GM19193 (cell line): ENCODE results near the gene PADI6.

Source experiments
- POLR2A ChIP-seq: IDR thresholded peaks from 4 replicates; pipeline ENCODE4 v1.6.1; 2011; ENCODE audit not compliant: insufficient read depth, insufficient read length; ENCODE audit errors: extremely low read depth

Gene PADI6

DNA sequence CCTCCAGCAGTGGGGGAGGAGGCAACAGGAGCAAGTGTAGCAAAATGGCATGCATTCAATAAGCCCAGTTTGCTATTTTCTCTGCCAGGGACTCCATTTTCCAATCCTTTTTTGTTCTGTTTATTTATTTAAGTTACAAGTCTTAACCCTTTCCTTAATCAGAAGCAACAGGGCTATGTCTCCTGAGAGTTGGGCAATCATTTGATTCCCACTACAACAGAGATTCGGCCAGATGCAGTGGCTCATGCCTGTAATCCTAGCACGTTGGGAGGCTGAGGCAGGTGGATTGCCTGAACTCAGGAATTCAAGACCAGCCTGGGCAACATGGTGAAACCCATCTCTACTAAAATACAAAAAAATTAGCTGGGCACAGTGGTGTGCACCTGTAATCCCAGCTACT is 42.0 kb downstream of the PADI6 start:
- TF ChIP-seq POLR2A, result no peak

- TF ChIP-seq POLR2A, result no peak
Measured at GRCh38 chr1:17416389-17416788, 44.4 kb downstream of the PADI6 start.

DNA sequence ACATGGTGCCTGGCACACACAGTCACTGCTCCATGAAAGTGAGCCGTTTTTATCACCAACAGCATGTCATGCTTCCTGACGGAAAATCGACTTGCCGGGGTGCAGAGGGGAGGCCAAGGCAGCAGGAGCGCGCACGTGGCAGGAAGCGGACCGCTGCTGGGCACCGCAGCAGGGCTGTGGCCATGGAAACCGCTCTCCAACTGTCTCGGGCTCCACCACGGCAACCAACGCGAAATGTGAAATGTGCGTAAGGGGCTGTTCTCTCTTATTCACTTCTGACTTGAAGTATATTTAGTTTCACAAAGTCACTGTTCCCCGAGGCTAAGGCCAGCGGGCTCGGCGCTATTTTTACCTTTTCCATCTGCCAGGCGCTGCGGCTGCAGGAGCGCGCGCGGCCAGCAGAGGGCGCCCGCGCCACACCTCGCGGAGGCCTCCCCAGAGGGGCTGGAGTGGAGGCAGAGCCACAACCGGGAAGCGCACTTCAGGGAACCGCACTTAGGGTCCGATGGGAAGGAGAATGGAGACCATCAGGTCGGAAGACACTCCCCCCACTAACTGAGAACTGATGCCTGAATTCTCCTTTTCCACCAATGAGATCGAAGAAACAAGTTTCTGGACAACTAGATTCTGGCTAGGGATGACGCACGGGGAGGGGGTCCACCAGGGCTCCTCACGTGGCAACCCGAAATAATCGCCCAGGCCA is 47.8 kb downstream of the PADI6 start:
- no peak for TF ChIP-seq POLR2A

DNA sequence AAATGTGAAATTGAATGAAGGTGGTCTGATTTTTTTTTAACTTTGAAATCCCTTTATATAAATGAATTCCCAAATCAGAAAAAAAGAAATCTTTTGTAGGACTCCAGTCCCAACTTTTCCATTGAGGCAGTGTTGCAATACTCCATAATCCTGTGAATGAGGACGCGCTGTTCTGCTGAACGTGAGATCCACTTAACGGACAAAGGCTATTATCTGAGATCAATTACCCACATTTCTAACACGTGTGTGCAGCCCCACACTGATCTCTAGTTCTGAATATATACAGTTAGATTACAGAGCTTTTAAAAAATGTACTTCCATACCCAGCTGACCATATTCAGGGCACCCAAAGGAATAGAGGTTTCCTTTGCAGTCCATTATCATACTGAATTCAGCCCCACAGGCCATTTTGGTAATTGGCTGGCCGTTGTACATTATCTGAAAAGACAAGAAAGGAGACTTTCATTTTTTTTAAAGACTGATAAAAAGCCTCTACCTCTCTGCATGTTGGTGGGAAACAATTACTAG is 48.5 kb downstream of the PADI6 start:
- no peak for TF ChIP-seq POLR2A

DNA sequence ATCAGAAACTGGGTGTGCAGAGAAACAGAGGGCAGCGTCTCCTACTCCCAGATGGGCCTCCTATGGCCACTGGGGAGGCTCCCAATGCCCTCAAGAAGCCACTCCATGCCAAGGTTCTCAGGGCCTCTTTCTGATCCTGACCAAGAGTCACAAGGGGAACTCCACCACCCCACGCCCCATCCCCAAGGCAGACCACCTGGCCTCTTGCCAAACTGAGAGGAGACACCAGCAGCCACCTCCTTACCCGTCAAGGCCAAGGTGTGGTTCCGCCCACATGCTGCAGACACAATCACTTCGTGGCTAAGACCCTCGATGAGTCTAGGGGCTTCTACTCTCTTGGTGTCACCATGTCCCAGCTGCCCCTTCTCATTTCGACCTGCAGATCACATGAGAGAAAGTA is 50.5 kb downstream of the PADI6 start:
- TF ChIP-seq POLR2A, result no peak

DNA sequence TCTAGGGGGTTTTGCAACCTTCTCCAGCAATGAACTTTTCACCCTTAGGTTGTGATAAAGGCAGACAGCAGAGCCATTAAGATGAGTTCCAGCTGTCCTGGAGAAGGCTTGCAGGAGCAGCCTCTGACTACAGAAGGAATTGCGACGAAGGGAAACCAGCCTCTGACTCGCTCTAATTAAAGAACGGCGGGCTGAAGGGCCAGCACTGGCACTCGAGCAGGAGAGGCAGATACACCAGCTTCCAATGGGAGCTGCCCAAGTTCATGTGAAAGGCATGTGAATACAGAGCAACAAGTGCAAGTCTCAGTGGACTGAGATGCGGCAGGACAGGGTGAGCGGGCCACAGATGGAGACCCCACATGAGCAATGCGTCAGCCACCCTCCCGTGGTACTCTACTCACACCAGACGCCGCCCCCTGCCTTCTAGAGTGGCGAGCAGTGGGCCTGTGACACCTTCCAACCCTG is 51.8 kb downstream of the PADI6 start:
- TF ChIP-seq POLR2A, result no peak

DNA sequence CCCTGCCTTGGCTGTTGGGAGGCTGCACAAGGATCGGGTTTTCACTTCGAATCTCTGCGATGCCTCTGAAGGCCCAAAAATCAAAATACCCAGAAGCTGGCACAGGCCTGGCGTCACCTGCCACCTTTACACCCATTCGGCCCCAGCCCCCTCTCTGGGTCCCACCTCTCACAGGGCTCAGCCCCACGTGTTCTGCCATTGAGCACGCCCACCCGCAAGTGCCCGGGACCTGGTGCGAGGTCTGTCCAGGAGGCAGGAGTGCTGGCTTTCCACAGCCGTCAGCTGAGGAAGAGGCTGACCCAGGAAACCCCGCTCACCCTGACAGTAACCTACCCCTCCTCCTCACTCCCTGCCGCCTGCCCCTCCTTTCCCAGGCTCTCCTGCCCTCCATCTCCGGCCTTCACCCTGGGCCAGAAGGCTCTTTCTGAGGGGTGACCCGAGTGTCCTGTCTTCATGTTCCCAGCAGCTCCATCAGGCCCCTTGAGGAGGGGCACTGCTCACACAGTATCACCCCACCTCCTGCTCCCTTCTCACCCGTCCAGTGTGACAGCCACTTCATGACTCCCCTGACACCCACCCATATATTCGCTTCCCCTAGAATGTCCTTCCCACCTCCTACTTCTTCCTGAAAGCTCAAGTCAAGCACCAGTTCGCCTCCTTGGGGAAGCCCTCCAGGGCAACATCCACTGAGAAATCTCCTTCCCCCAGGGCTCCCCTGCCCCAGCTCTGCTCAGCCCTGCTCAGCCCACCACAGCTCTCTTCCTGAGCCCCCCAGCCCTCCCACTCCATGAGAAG is 54.0 kb downstream of the PADI6 start:
- no peak for TF ChIP-seq POLR2A

DNA sequence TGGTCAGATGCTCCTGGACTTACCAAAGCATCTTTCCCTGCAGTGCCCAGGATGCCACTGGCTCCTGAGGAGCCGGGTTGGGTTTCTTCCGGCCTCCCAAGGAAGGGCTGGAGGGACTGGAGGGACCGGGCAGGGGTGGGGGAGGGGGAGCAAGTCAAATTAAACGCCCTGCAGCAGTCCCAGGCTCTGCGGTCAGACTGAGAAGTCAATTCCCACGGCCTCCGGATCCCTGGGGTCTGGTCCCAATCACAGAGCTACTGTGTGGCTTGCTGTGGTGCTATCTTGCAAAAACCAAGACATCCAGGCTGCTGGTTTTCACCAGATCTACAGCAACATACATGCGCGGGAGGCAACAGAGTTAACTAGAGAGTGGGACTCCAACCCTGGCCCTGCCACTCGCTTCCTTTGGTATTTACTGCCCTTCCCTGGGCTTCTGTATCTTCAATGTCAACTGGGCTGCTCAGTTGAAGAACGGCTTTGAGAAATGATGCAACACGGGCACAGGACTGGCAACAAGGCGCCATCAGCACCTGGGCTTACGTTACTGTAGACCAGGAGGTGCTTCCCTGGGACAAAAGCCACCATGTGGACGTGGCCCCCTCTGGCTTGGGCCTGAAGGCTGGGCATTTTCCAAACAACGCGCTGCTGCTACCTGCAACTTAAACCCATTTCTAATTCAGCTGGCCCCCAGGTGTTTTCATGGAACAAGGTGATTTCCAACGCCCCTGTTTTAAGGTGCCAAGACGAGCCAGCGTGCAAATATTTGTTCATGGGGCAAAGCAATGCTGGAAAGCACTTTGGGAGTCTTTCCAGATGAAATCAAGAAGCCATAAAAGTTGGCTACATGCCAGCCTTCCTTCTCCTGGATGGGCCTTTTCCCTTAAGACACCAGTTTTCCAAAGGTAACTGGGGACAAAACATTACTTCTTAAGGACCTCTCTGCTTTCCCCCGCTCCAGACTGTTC is 56.0 kb downstream of the PADI6 start:
- TF ChIP-seq POLR2A, result no peak

- TF ChIP-seq POLR2A, result no peak
Measured at GRCh38 chr1:17429183-17429582, 57.2 kb downstream of the PADI6 start.

- no peak for TF ChIP-seq POLR2A
Measured at GRCh38 chr1:17432412-17432811, 60.4 kb downstream of the PADI6 start.

DNA sequence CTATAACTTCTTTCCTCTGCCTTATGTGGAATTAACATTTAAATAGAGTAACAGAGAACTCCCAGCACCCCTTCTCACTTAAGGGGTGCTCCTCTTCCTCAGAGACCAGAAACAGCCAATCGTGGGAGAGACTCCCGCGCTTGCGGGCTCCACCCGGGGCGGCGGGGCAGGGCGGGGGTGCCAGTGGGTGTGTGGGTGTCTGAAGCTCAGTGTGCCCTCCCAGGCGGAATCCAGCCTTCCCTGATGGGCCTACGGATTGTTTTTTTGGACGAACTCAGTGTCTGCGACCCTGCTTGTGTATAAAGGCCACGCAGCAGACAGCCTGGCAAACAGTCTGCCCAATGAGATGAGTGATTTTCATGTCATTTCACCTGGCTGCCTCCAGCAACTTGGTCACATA is 61.3 kb downstream of the PADI6 start:
- no peak for TF ChIP-seq POLR2A

GRCh38 chr1:17434016-17434415 is 62.0 kb downstream of the PADI6 start:
- TF ChIP-seq POLR2A, result no peak

- TF ChIP-seq POLR2A, result no peak
Measured at GRCh38 chr1:17434601-17435000, 62.6 kb downstream of the PADI6 start.

DNA sequence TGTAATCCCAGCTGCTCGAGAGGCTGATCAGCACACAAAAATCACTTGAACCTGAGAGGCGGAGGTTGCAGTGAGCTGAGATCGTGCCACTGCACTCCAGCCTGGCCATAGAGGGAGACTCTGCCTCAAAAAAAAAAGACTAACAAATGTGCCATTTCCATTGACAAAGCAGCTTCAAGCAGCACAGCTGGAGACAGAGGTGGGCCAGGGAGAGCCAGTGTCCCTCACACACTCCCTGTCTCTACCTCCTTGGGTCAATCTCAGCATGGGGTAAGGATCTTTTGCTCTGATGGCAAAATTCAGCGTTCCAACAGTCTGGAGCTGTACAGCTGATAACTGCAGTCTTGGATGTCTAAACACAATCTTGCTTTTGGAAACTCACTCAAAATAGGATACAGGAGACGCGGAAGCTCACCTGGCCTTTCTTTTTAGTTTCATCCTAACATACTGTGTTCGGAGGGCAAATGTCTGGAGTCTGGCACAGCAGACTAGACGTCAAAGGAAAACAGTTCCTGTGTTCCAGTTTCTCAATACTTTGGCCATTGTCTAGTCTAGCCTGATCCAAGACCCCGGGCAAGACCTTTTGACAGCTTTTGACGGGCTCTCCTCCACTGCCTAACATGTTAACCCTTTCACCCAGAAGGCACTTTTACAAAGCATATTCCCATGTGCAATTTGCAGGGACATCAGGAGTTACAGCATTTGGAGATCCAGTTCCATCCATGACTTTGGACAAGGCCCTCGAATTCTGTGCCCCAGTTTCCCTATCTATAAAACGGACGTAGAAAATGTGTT is 64.6 kb downstream of the PADI6 start:
- TF ChIP-seq POLR2A, result no peak
